ENCODE measurements around the gene ARMCX5.

GRCh38 chrX:102652031-102652688, 52.8 kb downstream of the ARMCX5 start:
- TF ChIP-seq SIN3A (IDR thresholded peaks at IDR 0.05; ENCODE audit: borderline replicate concordance, insufficient read depth, low read length): no peak
- no peak for TF ChIP-seq POLR2AphosphoS5 (IDR thresholded peaks at IDR 0.05; ENCODE audit: low read depth, low read length)
- no peak for TF ChIP-seq REST (IDR thresholded peaks at IDR 0.05; ENCODE audit: insufficient read depth in 1 of 2, low read depth in 2 of 2, low read length in 2 of 2)
- no peak for TF ChIP-seq TAF1 (IDR thresholded peaks at IDR 0.05; ENCODE audit: borderline replicate concordance, insufficient read depth, low read length)
- TF ChIP-seq FOXP2 (optimal IDR thresholded peaks at IDR 0.05; ENCODE audit: borderline replicate concordance, extremely low read depth, extremely low read length, insufficient read depth): no peak
